ENCODE results near the gene ENTPD2.

ENTPD2 gene

DNA sequence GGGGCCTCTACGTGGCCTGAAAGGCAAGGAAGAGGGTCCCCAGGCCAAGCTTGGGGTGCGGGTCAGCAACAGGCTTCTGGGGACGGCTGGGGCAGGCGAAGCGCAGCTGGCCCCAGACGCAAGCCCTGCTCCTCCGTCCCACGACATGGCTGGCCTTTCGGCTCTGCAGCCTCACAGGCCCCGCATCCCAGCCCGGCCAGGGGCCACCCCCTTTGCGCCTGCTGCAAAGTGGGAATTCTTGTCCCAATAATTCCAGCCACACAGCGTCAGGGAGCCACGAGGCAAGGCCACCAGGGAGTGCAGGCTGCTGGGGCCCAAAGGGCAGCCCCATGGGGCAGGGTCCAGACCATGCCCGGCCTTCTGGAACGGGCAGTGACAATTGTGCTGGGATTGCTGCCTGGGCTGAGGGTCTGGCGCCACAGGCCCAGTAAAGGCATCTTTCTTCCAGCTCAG, 1.1 kb upstream of the ENTPD2 start:
- H3K27me3 ChIP-seq (ENCODE audit: insufficient read depth, low read depth, severe bottlenecking): no peaks in the 10 kb centered on the region

DNA sequence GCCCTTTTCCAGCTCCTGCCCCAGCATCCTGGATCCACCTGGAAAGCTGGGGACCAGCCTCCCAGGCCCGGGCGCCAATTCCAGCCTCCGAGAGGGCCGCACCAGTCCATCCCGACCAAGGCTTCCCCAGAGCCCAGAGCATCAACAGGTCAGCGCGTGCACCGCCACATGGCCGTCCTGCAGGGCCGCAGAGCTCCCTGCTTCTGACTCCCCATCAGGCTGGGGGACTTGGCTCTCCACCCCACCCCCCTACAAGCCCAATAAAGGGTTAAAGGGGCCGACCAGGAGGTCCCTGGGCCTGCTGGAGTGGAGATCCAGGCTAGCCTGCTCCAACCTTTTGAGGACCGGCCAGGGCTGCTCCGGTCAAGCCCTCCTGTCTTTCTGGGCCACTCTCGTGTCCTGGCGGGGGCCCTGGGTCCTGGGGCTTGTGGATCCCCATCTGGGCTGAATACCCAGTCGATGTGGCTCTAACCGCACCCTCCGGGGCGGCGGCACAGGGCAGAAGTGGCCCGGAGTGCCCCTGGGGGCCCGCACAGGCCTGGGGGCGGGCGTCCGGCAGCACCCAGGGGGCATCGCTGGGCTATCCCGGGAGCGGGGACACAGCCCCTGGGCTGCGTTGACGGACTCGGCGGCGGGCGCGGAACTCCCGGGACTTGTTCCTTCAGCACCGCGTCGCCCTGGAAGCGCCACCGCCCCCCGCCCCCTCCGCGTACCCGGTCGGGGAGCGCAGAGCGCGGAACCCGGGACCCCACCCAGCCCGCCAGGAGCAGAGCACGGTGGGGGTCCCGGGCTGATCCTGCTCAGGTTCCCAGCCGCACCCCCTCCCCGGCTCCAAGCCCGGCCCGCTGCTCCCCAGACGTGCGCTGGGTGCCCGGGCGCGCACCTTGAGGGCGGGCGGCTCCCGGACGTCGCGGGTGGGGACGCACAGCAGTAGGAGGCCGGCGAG, 590 bp downstream of the ENTPD2 start:
- Histone ChIP-seq H3K36me3 (no peaks in the 10 kb centered on the region), H3K9me3 (ENCODE audit: severe bottlenecking) (no peaks in the 10 kb centered on the region), H3K27ac (no peak overlapping the region), H3K27me3 (ENCODE audit: insufficient read depth, low read depth, severe bottlenecking) (peaks cover 9% of the 10 kb centered on the region), H3K4me3 (ENCODE audit: low read depth, low read length) (no peak overlapping the region)
- no peak for DNase-seq
- TF ChIP-seq, protein P1, sequence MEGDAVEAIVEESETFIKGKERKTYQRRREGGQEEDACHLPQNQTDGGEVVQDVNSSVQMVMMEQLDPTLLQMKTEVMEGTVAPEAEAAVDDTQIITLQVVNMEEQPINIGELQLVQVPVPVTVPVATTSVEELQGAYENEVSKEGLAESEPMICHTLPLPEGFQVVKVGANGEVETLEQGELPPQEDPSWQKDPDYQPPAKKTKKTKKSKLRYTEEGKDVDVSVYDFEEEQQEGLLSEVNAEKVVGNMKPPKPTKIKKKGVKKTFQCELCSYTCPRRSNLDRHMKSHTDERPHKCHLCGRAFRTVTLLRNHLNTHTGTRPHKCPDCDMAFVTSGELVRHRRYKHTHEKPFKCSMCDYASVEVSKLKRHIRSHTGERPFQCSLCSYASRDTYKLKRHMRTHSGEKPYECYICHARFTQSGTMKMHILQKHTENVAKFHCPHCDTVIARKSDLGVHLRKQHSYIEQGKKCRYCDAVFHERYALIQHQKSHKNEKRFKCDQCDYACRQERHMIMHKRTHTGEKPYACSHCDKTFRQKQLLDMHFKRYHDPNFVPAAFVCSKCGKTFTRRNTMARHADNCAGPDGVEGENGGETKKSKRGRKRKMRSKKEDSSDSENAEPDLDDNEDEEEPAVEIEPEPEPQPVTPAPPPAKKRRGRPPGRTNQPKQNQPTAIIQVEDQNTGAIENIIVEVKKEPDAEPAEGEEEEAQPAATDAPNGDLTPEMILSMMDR (IDR thresholded peaks at IDR 0.05; ENCODE audit: low read depth, low read length): no peak

More for the DNA sequence above, 1.1 kb upstream of the ENTPD2 start:
- H3K9me3 ChIP-seq (ENCODE audit: severe bottlenecking): no peaks in the 10 kb centered on the region
- no peak for DNase-seq
- H3K36me3 ChIP-seq: no peaks in the 10 kb centered on the region
- TF ChIP-seq, protein P1 (IDR thresholded peaks at IDR 0.05; ENCODE audit: low read depth, low read length): no peak
- H3K4me3 ChIP-seq (ENCODE audit: low read depth, low read length): no peak overlapping the region
- no peak overlapping the region for H3K27ac ChIP-seq

DNA sequence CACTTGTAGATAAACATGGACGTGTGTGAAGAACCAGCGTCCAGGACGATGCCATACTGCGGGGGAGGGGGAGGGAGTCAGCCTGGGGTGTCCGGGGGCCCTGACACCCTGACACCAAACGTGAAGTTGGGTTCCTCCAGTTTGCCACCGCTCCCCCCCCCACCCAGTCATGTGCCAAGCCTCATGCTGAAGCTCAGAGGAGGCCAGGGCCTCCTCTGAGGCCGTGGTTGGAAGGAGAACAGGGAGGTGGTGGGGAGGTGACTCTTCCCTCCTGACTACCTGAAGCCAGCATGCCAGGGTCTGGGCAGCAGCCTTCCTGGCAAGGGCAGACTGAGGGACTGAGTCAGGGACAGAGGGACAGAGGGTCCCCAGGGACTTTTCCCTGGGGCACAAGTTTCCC, 1.6 kb downstream of the ENTPD2 start:
- no peak for DNase-seq
- no peaks in the 10 kb centered on the region for H3K9me3 ChIP-seq (ENCODE audit: severe bottlenecking)
- no peak overlapping the region for H3K4me3 ChIP-seq (ENCODE audit: low read depth, low read length)
- no peak overlapping the region for H3K27ac ChIP-seq
- H3K36me3 ChIP-seq: no peaks in the 10 kb centered on the region
- TF ChIP-seq, protein P1 (IDR thresholded peaks at IDR 0.05; ENCODE audit: low read depth, low read length): no peak
- H3K27me3 ChIP-seq (ENCODE audit: insufficient read depth, low read depth, severe bottlenecking): peaks cover 9% of the 10 kb centered on the region

DNA sequence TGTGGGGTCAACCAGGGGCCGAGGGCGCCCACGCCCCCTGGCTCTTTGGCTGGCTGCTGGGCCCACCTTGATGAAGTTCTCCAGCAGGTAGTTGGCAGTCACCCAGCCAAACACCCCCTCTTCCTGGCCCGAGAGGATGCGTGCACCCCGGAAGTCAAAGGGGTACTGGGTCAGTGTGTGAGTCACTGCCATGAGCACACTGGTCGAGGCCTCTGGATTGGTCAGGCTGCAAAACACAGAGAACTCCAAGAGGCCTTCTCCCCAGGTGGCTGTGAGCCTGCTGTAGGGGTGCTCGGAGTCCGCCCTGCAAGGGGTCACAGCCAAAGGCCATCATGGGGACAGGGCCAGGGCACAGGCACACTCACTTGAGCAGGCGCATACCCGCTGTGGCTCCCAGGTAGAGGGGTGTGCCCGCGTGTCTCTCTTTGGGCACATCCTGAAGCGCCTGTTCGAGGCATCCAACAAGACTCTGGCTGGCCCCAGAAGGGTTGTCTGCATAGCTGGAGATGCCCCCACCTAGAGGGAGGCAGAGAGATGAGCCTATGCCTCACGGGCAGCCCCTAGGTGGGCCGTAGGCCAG, 2.6 kb downstream of the ENTPD2 start:
- TF ChIP-seq, protein P1 (IDR thresholded peaks at IDR 0.05; ENCODE audit: low read depth, low read length): no peak
- no peak overlapping the region for H3K27ac ChIP-seq
- H3K4me3 ChIP-seq (ENCODE audit: low read depth, low read length): no peak overlapping the region
- no peaks in the 10 kb centered on the region for H3K9me3 ChIP-seq (ENCODE audit: severe bottlenecking)
- H3K36me3 ChIP-seq: no peaks in the 10 kb centered on the region
- DNase-seq: no peak
- H3K27me3 ChIP-seq (ENCODE audit: insufficient read depth, low read depth, severe bottlenecking): peaks cover 9% of the 10 kb centered on the region

DNA sequence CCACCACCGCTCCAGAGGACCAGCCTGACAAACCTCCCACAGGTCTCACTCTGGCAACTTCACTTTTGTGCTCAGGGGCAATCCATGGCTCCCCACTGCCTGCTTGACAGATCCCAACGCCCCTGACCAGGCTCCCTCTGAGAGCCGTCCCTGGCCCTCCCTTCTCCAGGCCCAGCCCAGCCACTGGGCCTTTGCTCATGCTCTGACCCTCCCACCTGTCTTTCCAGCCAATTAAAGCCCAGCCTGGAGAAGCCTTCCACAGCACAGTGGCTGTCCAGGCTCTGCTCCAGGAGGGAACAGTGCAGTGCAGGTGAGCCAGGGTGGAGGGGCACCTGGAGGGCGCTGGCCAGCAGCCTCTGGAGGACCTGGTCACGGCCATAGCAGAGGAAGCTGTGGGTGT, 3.3 kb downstream of the ENTPD2 start:
- DNase-seq: no peak
- TF ChIP-seq, protein P1 (IDR thresholded peaks at IDR 0.05; ENCODE audit: low read depth, low read length): no peak
- peaks cover 9% of the 10 kb centered on the region for H3K27me3 ChIP-seq (ENCODE audit: insufficient read depth, low read depth, severe bottlenecking)
- H3K4me3 ChIP-seq (ENCODE audit: low read depth, low read length): no peak overlapping the region
- no peak overlapping the region for H3K27ac ChIP-seq
- no peaks in the 10 kb centered on the region for H3K9me3 ChIP-seq (ENCODE audit: severe bottlenecking)
- no peaks in the 10 kb centered on the region for H3K36me3 ChIP-seq

All from WERI-Rb-1 (cell line).